Loucy (cell line): Measurements from ENCODE around the gene GNAZ.

Experiments used
- H2AFZ ChIP-seq: fragments of 200-600 bp; sonication (generic); 2 replicates; pipeline ENCODE4 v1.6.0; 2016; ENCODE audit warnings: antibody characterized with exemption, mild to moderate bottlenecking, low read length, moderate library complexity
- H3F3A ChIP-seq: fragments of 200-600 bp; 2 replicates; pipeline ENCODE4 v1.6.0; 2016; ENCODE audit warnings: antibody characterized with exemption, low read depth, mild to moderate bottlenecking
- H3K27me3 ChIP-seq: fragments of 200-600 bp; sonication (generic); 2 replicates; pipeline ENCODE4 v1.6.1; 2014; ENCODE audit warnings: low read length, mild to moderate bottlenecking; ENCODE audit not compliant: insufficient read depth, poor library complexity, severe bottlenecking
- H3K36me3 ChIP-seq: fragments of 200-600 bp; sonication (generic); 2 replicates; pipeline ENCODE4 v1.6.1; 2016; ENCODE audit warnings: low read length; ENCODE audit not compliant: insufficient read depth
- H3K4me1 ChIP-seq: fragments of 200-600 bp; sonication (generic); 2 replicates; pipeline ENCODE4 v1.5.1; 2014; ENCODE audit warnings: low read length, mild to moderate bottlenecking; ENCODE audit not compliant: insufficient read depth, poor library complexity, severe bottlenecking
- H3K4me2 ChIP-seq: fragments of 200-600 bp; sonication (generic); 2 replicates; pipeline ENCODE4 v1.6.0; 2014; ENCODE audit warnings: antibody characterized with exemption, low read length, low read depth, mild to moderate bottlenecking; ENCODE audit not compliant: poor library complexity, severe bottlenecking
- H3K4me3 ChIP-seq: fragments of 200-600 bp; sonication (generic); 2 replicates; pipeline ENCODE4 v1.5.1; 2014; ENCODE audit warnings: low read length, mild to moderate bottlenecking, mixed read lengths; ENCODE audit not compliant: poor library complexity, severe bottlenecking
- H3K79me2 ChIP-seq: fragments of 200-600 bp; sonication (generic); 2 replicates; pipeline ENCODE4 v1.6.1; 2014; ENCODE audit warnings: low read length; ENCODE audit not compliant: insufficient read depth
- H3K9ac ChIP-seq: fragments of 200-600 bp; sonication (generic); 2 replicates; pipeline ENCODE4 v1.6.0; 2014; ENCODE audit warnings: mild to moderate bottlenecking, low read depth, low read length, moderate library complexity; ENCODE audit not compliant: poor library complexity, severe bottlenecking
- H3K9me2 ChIP-seq: fragments of 200-600 bp; sonication (generic); replicated peaks from 2 replicates; pipeline ENCODE4 v1.6.1; 2016; ENCODE audit warnings: low read depth, low read length, mixed read lengths
- H3K9me3 ChIP-seq: fragments of 200-600 bp; sonication (generic); 2 replicates; pipeline ENCODE4 v1.6.1; 2014; ENCODE audit warnings: mild to moderate bottlenecking, antibody characterized with exemption, low read length, low read depth; ENCODE audit not compliant: insufficient read depth
- H4K20me1 ChIP-seq: fragments of 200-600 bp; sonication (generic); 2 replicates; pipeline ENCODE4 v1.6.0; 2014; ENCODE audit warnings: antibody characterized with exemption, low read length, mild to moderate bottlenecking; ENCODE audit not compliant: insufficient read depth, poor library complexity, severe bottlenecking
- EZH2phosphoT487 ChIP-seq: fragments of 200-600 bp; IDR thresholded peaks from 2 replicates; pipeline ENCODE4 v1.6.1; 2018; ENCODE audit warnings: antibody characterized with exemption, mild to moderate bottlenecking, moderate library complexity, borderline replicate concordance
- TF ChIP-seq, protein P1 (sequence below): fragments of 200-600 bp; sonication (generic); conservative IDR thresholded peaks from 2 replicates; pipeline ENCODE4 v1.5.1; 2014; ENCODE audit warnings: mild to moderate bottlenecking, antibody characterized with exemption, low read length

Gene GNAZ

GRCh38 chr22:23146478-23147205 lies 76.3 kb downstream of the GNAZ start:
- no peaks in the 10 kb centered on the region for H3K9me3 ChIP-seq
- H3K4me2 ChIP-seq, result no peak overlapping the region
- H3K79me2 ChIP-seq, result no peaks in the 10 kb centered on the region
- H4K20me1 ChIP-seq, result no peaks in the 10 kb centered on the region
- no peaks in the 10 kb centered on the region for H3K27me3 ChIP-seq
- H3K4me1 ChIP-seq, result peaks cover 1% of the 10 kb centered on the region
- TF ChIP-seq, protein P1, sequence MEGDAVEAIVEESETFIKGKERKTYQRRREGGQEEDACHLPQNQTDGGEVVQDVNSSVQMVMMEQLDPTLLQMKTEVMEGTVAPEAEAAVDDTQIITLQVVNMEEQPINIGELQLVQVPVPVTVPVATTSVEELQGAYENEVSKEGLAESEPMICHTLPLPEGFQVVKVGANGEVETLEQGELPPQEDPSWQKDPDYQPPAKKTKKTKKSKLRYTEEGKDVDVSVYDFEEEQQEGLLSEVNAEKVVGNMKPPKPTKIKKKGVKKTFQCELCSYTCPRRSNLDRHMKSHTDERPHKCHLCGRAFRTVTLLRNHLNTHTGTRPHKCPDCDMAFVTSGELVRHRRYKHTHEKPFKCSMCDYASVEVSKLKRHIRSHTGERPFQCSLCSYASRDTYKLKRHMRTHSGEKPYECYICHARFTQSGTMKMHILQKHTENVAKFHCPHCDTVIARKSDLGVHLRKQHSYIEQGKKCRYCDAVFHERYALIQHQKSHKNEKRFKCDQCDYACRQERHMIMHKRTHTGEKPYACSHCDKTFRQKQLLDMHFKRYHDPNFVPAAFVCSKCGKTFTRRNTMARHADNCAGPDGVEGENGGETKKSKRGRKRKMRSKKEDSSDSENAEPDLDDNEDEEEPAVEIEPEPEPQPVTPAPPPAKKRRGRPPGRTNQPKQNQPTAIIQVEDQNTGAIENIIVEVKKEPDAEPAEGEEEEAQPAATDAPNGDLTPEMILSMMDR, result no peak
- no peak for TF ChIP-seq EZH2phosphoT487
- H3K36me3 ChIP-seq, result no peaks in the 10 kb centered on the region
- H3F3A ChIP-seq, result no peaks in the 10 kb centered on the region
- no peak overlapping the region for H2AFZ ChIP-seq
- H3K9me2 ChIP-seq, result no peaks in the 10 kb centered on the region
- H3K9ac ChIP-seq, result no peak overlapping the region
- no peak overlapping the region for H3K4me3 ChIP-seq

GRCh38 chr22:23147617-23148387 lies 77.5 kb downstream of the GNAZ start:
- Histone ChIP-seq H3K4me2 (no peak overlapping the region), H3K27me3 (no peaks in the 10 kb centered on the region), H4K20me1 (no peaks in the 10 kb centered on the region), H3F3A (no peaks in the 10 kb centered on the region), H3K9me2 (no peaks in the 10 kb centered on the region), H3K4me1 (no peaks in the 10 kb centered on the region), H2AFZ (no peak overlapping the region), H3K9me3 (no peaks in the 10 kb centered on the region), H3K4me3 (no peak overlapping the region), H3K36me3 (no peaks in the 10 kb centered on the region), H3K9ac (no peak overlapping the region), H3K79me2 (no peaks in the 10 kb centered on the region)
- TF ChIP-seq EZH2phosphoT487, result no peak
- TF ChIP-seq, protein P1, result no peak

DNA sequence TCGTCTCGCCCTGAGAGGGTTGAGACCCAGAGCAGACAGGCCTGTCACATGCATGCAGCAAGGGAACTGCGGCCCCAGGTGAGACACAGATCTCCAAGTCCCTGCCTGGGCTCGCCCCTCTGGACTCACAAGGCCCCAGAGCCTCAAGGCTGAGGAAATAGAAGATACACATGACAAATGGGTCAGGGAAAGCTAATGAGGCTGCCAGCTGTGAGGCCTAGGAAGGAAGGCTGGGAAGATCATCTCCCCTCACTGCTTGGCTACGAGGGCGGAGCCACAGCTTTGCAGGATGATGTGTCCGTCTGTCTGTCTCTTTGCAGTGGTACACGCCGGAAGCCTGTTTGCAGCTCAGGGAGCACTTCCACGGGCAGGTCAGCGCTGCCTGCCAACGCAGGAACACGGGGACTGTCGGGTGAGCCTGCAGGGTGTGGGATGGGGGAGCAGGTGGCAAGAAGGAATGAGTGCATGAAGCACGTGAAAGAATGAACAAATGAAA lies 79.5 kb downstream of the GNAZ start:
- H3K79me2 ChIP-seq, result no peaks in the 10 kb centered on the region
- H3K27me3 ChIP-seq, result no peaks in the 10 kb centered on the region
- no peak overlapping the region for H3K4me2 ChIP-seq
- no peak for TF ChIP-seq EZH2phosphoT487
- TF ChIP-seq, protein P1, result no peak
- no peaks in the 10 kb centered on the region for H3K36me3 ChIP-seq
- no peaks in the 10 kb centered on the region for H3K9me2 ChIP-seq
- H3K4me1 ChIP-seq, result peaks cover 3% of the 10 kb centered on the region
- no peak overlapping the region for H3K9ac ChIP-seq
- H3K9me3 ChIP-seq, result no peaks in the 10 kb centered on the region
- H4K20me1 ChIP-seq, result no peaks in the 10 kb centered on the region
- H2AFZ ChIP-seq, result no peak overlapping the region
- no peaks in the 10 kb centered on the region for H3F3A ChIP-seq
- H3K4me3 ChIP-seq, result no peak overlapping the region
